ENCODE measurements around the gene DPM2. TPM values are rescaled to one million over a fixed set of nuclear protein-coding genes. Genes with fewer than 3 reads are reported as not detected.

DPM2 gene
- total and polyA plus RNA-seq, 9 donors = 10.6 to 37.1 (median 27.3) TPM

- Histone ChIP-seq H3K27ac (no peak overlapping the region), H3K27me3 (no peaks in the 10 kb centered on the region), H3K4me3 (peak overlapping the region; percentile 89), H3K9me3 (no peaks in the 10 kb centered on the region), H3K36me3 (no peaks in the 10 kb centered on the region), H3K4me1 (ENCODE audit: insufficient read depth) (peaks cover 62% of the 10 kb centered on the region)
- no peak for TF ChIP-seq CTCF (IDR thresholded peaks at IDR 0.05)
- no peak for TF ChIP-seq EP300 (IDR thresholded peaks at IDR 0.05)
- no peak for TF ChIP-seq POLR2A (IDR thresholded peaks at IDR 0.05)
- WGBS, 3 donors = 72 to 90% (median 83%) methylated on average over 5 to 6 of the region's 6 CpGs
- DNase-seq = peak in 2 of 5 donors; percentile 24 to 27
- intact Hi-C loops (cut with DNase I) = loop anchor here in 1 of 4 donors (5.0 kb wide), 1 partner anchor 34 kb away; no protein-coding TSS in a partner anchor
These were observed 38.8 kb upstream of the DPM2 start for GRCh38 chr9:127976498-127976897.

GRCh38 chr9:127975376-127976315 is 38.0 kb upstream of the DPM2 start:
- H3K4me3 ChIP-seq = peak overlapping the region; percentile 16
- no peaks in the 10 kb centered on the region for H3K36me3 ChIP-seq
- H3K27me3 ChIP-seq = no peaks in the 10 kb centered on the region
- WGBS, 3 donors = 74 to 78% (median 75%) methylated on average over 10 of the region's 10 CpGs
- peaks cover 70% of the 10 kb centered on the region for H3K4me1 ChIP-seq (ENCODE audit: insufficient read depth)
- H3K9me3 ChIP-seq = no peaks in the 10 kb centered on the region
- peak overlapping the region in 1 of 2 donors; percentile 6 for H3K27ac ChIP-seq
- intact Hi-C loops (cut with DNase I) = loop anchor here in 1 of 4 donors (5.0 kb wide), 1 partner anchor 33 kb away; no protein-coding TSS in a partner anchor
- DNase-seq = peak in 1 of 5 donors; percentile 23
- TF ChIP-seq POLR2A (IDR thresholded peaks at IDR 0.05) = no peak
- no peak for TF ChIP-seq CTCF (IDR thresholded peaks at IDR 0.05)
- TF ChIP-seq EP300 (IDR thresholded peaks at IDR 0.05) = no peak

GRCh38 chr9:127974769-127975261 is 37.2 kb upstream of the DPM2 start:
- intact Hi-C loops (cut with DNase I) = loop anchor here in 1 of 4 donors (5.0 kb wide), 1 partner anchor 33 kb away; no protein-coding TSS in a partner anchor
- Histone ChIP-seq H3K27me3 (no peaks in the 10 kb centered on the region), H3K36me3 (no peaks in the 10 kb centered on the region), H3K27ac (peak overlapping the region in 1 of 2 donors; percentile 6), H3K4me3 (peak overlapping the region; percentile 16), H3K4me1 (ENCODE audit: insufficient read depth) (peaks cover 73% of the 10 kb centered on the region), H3K9me3 (no peaks in the 10 kb centered on the region)
- DNase-seq = peak; percentile 53 to 76 (median 69)
- no peak for TF ChIP-seq EP300 (IDR thresholded peaks at IDR 0.05)
- TF ChIP-seq POLR2A (IDR thresholded peaks at IDR 0.05) = no peak
- TF ChIP-seq CTCF (IDR thresholded peaks at IDR 0.05) = no peak
- WGBS, 3 donors = 32 to 39% (median 37%) methylated on average over 10 of the region's 10 CpGs

GRCh38 chr9:127974001-127974768 is 36.5 kb upstream of the DPM2 start:
- peak in 1 of 5 donors; percentile 29 for DNase-seq
- Histone ChIP-seq H3K9me3 (no peaks in the 10 kb centered on the region), H3K4me1 (ENCODE audit: insufficient read depth) (peaks cover 77% of the 10 kb centered on the region), H3K36me3 (no peaks in the 10 kb centered on the region), H3K27ac (no peak overlapping the region), H3K4me3 (no peak overlapping the region), H3K27me3 (no peaks in the 10 kb centered on the region)
- intact Hi-C loops (cut with DNase I) = no loop called here
- 55 to 71% (median 59%) methylated on average over 12 of the region's 12 CpGs for WGBS, 3 donors
- no peak for TF ChIP-seq EP300 (IDR thresholded peaks at IDR 0.05)
- TF ChIP-seq CTCF (IDR thresholded peaks at IDR 0.05) = no peak
- TF ChIP-seq POLR2A (IDR thresholded peaks at IDR 0.05) = no peak
